GM12892 (cell line): ENCODE data around the gene UQCRH. TPM values are rescaled to one million over a fixed set of nuclear protein-coding genes. Genes with fewer than 3 reads are reported as not detected.
A peak's percentile ranks its signal among the peaks of the same experiment; 100 is the strongest.

Experiments
- DNase-seq: peaks from one replicate; pipeline ENCODE4 v3.0.0; 2011; ENCODE audit not compliant: insufficient read length
- FAIRE-seq: peaks from 2 replicates; lab custom pipeline; 2011; peaks lifted over from hg19 to GRCh38; lab: Jason Lieb, UNC
- POLR2A ChIP-seq: IDR thresholded peaks from 2 replicates; pipeline ENCODE4 v1.6.1; 2011; ENCODE audit warnings: low read depth, low read length, control low read depth
- POLR2AphosphoS5 ChIP-seq: IDR thresholded peaks from 2 replicates; pipeline ENCODE4 v1.6.1; 2011; ENCODE audit warnings: low read depth, low read length, control low read depth
- TAF1 ChIP-seq: IDR thresholded peaks from 2 replicates; pipeline ENCODE4 v1.6.1; 2011; ENCODE audit warnings: low read depth, mild to moderate bottlenecking, control low read depth, low read length, borderline replicate concordance
- polyA plus RNA-seq: library from polyadenylated mRNA; unstranded; fragments of >200 nt; gene quantifications from one replicate; pipeline ENCODE4 v1.2.1, GENCODE V29; 2012; ENCODE audit warnings: missing spikeins, inconsistent platforms; ENCODE audit not compliant: missing spikeins

Gene UQCRH
- polyA plus RNA-seq = 1,313 TPM

GRCh38 chr1:46303038-46303871 lies at the start of gene UQCRH, which contains the start of gene LRRC41:
TSS of gene UQCRH (plus strand) at chr1:46303698. CDS start at chr1:46303767, 69 bp downstream.
TSS of gene LRRC41 (minus strand) at chr1:46303616. CDS start at chr1:46303322, 294 bp downstream.
- TF ChIP-seq POLR2AphosphoS5 (peak; percentile 83), POLR2A (peak; percentile 73; the same call in 1 of the 2 replicates), TAF1 (peak; percentile 89)
- DNase-seq (peak; percentile 81), FAIRE-seq (peak; percentile 90)

GRCh38 chr1:46254668-46255067 lies 48.8 kb upstream of the UQCRH start:
- TF ChIP-seq POLR2AphosphoS5 (no peak), TAF1 (no peak), POLR2A (no peak)
- FAIRE-seq = no peak

GRCh38 chr1:46256523-46256922 lies 47.0 kb upstream of the UQCRH start:
- no peak for DNase-seq
- TF ChIP-seq TAF1 = no peak
- TF ChIP-seq POLR2A = no peak
- TF ChIP-seq POLR2AphosphoS5 = no peak
- no peak for FAIRE-seq

More at GRCh38 chr1:46254668-46255067, 48.8 kb upstream of the UQCRH start:
- no peak for DNase-seq

- TF ChIP-seq POLR2A = no peak
- TF ChIP-seq TAF1 = no peak
- TF ChIP-seq POLR2AphosphoS5 = no peak
- FAIRE-seq (no peak), DNase-seq (no peak)
Measured at GRCh38 chr1:46262508-46262907, 41.0 kb upstream of the UQCRH start.

GRCh38 chr1:46263146-46263545 lies 40.4 kb upstream of the UQCRH start:
- DNase-seq (no peak), FAIRE-seq (no peak)
- no peak for TF ChIP-seq POLR2A
- no peak for TF ChIP-seq TAF1
- no peak for TF ChIP-seq POLR2AphosphoS5

- no peak for DNase-seq
- no peak for FAIRE-seq
- TF ChIP-seq POLR2A (no peak), POLR2AphosphoS5 (no peak), TAF1 (no peak)
Measured at GRCh38 chr1:46268578-46268977, 34.9 kb upstream of the UQCRH start.

GRCh38 chr1:46274225-46275029 lies 29.1 kb upstream of the UQCRH start:
- FAIRE-seq (no peak), DNase-seq (no peak)

GRCh38 chr1:46275030-46275337 lies 28.5 kb upstream of the UQCRH start:
- TF ChIP-seq POLR2A (peak; percentile 73), TAF1 (no peak), POLR2AphosphoS5 (peak; percentile 76; the same call in 1 of the 2 replicates)
- FAIRE-seq (peak; percentile 30), DNase-seq (no peak)

More at GRCh38 chr1:46274225-46275029, 29.1 kb upstream of the UQCRH start:
- TF ChIP-seq POLR2AphosphoS5 (peak; percentile 72), TAF1 (no peak)

- TF ChIP-seq TAF1 (no peak), POLR2AphosphoS5 (0 out of 2 replicates have a peak, but pooled peaks have one; percentile 41), POLR2A (peak; percentile 41)
- FAIRE-seq (no peak), DNase-seq (no peak)
Measured at GRCh38 chr1:46277658-46278373, 25.7 kb upstream of the UQCRH start.

GRCh38 chr1:46278807-46279206 lies 24.7 kb upstream of the UQCRH start:
- TF ChIP-seq POLR2A (no peak; the same call in 1 of the 2 replicates), TAF1 (no peak), POLR2AphosphoS5 (no peak)
- no peak for FAIRE-seq
- no peak for DNase-seq

- TF ChIP-seq POLR2A (no peak), POLR2AphosphoS5 (no peak), TAF1 (no peak)
- no peak for FAIRE-seq
- no peak for DNase-seq
Measured at GRCh38 chr1:46280092-46280491, 23.4 kb upstream of the UQCRH start.
